SK-N-SH (cell line): ENCODE data around the gene SUFU. TPM values are rescaled to one million over a fixed set of nuclear protein-coding genes. Genes with fewer than 3 reads are reported as not detected.

ENCODE experiments used
- CTCF ChIA-PET: fragments of 300-600, 350-600 bp; formaldehyde crosslinking; extraction: SDS; loops from one replicate; lab custom pipeline; 2021; lab: Yijun Ruan, JAX
- POLR2A ChIA-PET: fragments of 350-600 bp; sonication (Branson Sonifier 250); formaldehyde crosslinking; extraction: SDS; loops from one replicate; lab custom pipeline; 2020; ENCODE audit warnings: antibody characterized with exemption, inconsistent platforms; lab: Yijun Ruan, JAX
- DNase-seq: peaks from one replicate; pipeline ENCODE4 v3.0.0; 2012
- H2AFZ ChIP-seq: fragments of 200-600 bp; sonication (generic); 2 replicates; pipeline ENCODE4 v1.8.1; 2016; ENCODE audit warnings: antibody characterized with exemption, mild to moderate bottlenecking, low read depth
- H3F3A ChIP-seq: fragments of 200-600 bp; sonication (generic); replicated peaks from 2 replicates; pipeline ENCODE3; 2016; ENCODE audit warnings: antibody characterized with exemption, mild to moderate bottlenecking; ENCODE audit not compliant: insufficient read depth
- H3K27ac ChIP-seq, 2 experiments: fragments of 200-500 bp in 1 of 2; fragments of 200-600 bp in 1 of 2; sonication (Bioruptor generic) in 1 of 2; sonication (generic), shearing (Covaris generic) in 1 of 2; 2 replicates each; pipeline versions ENCODE4 v1.5.1 to v1.6.1; 2014 to 2016; ENCODE audit warnings: low read depth in 2 of 2, inconsistent platforms in 1 of 2, low read length in 1 of 2, mild to moderate bottlenecking in 1 of 2, mixed read lengths in 1 of 2
- H3K27me3 ChIP-seq: fragments of 200-600 bp; sonication (generic), shearing (Covaris generic); 2 replicates; pipeline ENCODE4 v1.6.1; 2016; ENCODE audit warnings: mixed run types; ENCODE audit not compliant: insufficient read depth
- H3K36me3 ChIP-seq, 2 experiments: fragments of 200-500 bp in 1 of 2; fragments of 200-600 bp in 1 of 2; sonication (Bioruptor generic) in 1 of 2; sonication (generic) in 1 of 2; replicated peaks in 1 of 2; 2 replicates each; pipeline versions ENCODE3 to v1.5.1; 2014 to 2016; ENCODE audit warnings: low read length in 1 of 2, mild to moderate bottlenecking in 1 of 2; ENCODE audit not compliant: insufficient read depth in 2 of 2, control insufficient read depth in 1 of 2
- H3K4me1 ChIP-seq, 2 experiments: fragments of 200-500 bp in 1 of 2; fragments of 200-600 bp in 1 of 2; sonication (Bioruptor generic) in 1 of 2; sonication (generic), shearing (Covaris generic) in 1 of 2; 2 replicates each; pipeline versions ENCODE4 v1.5.1 to v1.6.1; 2014 to 2016; ENCODE audit warnings: low read depth in 1 of 2, low read length in 1 of 2, mixed run types in 1 of 2; ENCODE audit not compliant: insufficient read depth in 2 of 2, control insufficient read depth in 1 of 2
- H3K4me2 ChIP-seq: fragments of 200-600 bp; sonication (generic), shearing (Covaris generic); 2 replicates; pipeline ENCODE4 v1.6.1; 2017; ENCODE audit warnings: mixed run types
- H3K4me3 ChIP-seq, 2 experiments: fragments of 200-500 bp in 1 of 2; fragments of 200-600 bp in 1 of 2; sonication (Bioruptor generic) in 1 of 2; sonication (generic), shearing (Covaris generic) in 1 of 2; 2 replicates each; pipeline versions ENCODE4 v1.5.1 to v1.8.1; 2014 to 2016; ENCODE audit warnings: low read depth in 2 of 2, inconsistent platforms in 1 of 2, low read length in 1 of 2, mild to moderate bottlenecking in 1 of 2, mixed read lengths in 1 of 2, moderate library complexity in 1 of 2
- H3K79me2 ChIP-seq: fragments of 200-600 bp; sonication (generic); 2 replicates; pipeline ENCODE4 v1.8.1; 2017; ENCODE audit warnings: mild to moderate bottlenecking; ENCODE audit not compliant: insufficient read depth
- H3K9ac ChIP-seq: fragments of 200-600 bp; sonication (generic); 2 replicates; pipeline ENCODE4 v1.6.1; 2017; ENCODE audit warnings: mixed run types
- H3K9me2 ChIP-seq: fragments of 200-600 bp; sonication (generic); 2 replicates; pipeline ENCODE4 v1.6.1; 2017; ENCODE audit warnings: mixed run types
- H3K9me3 ChIP-seq: fragments of 200-600 bp; sonication (generic); 2 replicates; pipeline ENCODE4 v1.6.1; 2017; ENCODE audit warnings: mixed run types, mild to moderate bottlenecking, moderate library complexity
- H4K20me1 ChIP-seq: fragments of 200-600 bp; sonication (generic); 2 replicates; pipeline ENCODE4 v1.6.1; 2017; ENCODE audit warnings: mild to moderate bottlenecking, mixed run types; ENCODE audit not compliant: insufficient read depth
- CHD2 ChIP-seq: fragments of 150-350 bp; IDR thresholded peaks from 2 replicates; pipeline ENCODE4 v1.6.1; 2018; ENCODE audit warnings: low read length; ENCODE audit not compliant: partially characterized antibody
- CTCF ChIP-seq: fragments of 200-600 bp; sonication (generic); IDR thresholded peaks from 2 replicates; pipeline ENCODE4 v1.6.1; 2017; ENCODE audit warnings: antibody characterized with exemption, mild to moderate bottlenecking, moderate library complexity
- ELF1 ChIP-seq: IDR thresholded peaks from 2 replicates; pipeline ENCODE4 v1.4.0; 2012
- GABPA ChIP-seq: IDR thresholded peaks from 2 replicates; pipeline ENCODE4 v1.4.0; 2012; ENCODE audit warnings: low read depth, mild to moderate bottlenecking
- GATA2 ChIP-seq: sonication (generic); formaldehyde crosslinking; IDR thresholded peaks from 2 replicates; pipeline ENCODE4 v1.5.0; 2020; ENCODE audit warnings: mild to moderate bottlenecking, missing genetic modification reagents
- NRF1 ChIP-seq: IDR thresholded peaks from 2 replicates; pipeline ENCODE4 v1.6.1; 2012; ENCODE audit warnings: low read depth, mild to moderate bottlenecking, low read length
- POLR2AphosphoS5 ChIP-seq: IDR thresholded peaks from 2 replicates; pipeline ENCODE4 v1.6.1; 2012; ENCODE audit warnings: low read depth, low read length
- RAD21 ChIP-seq: IDR thresholded peaks from 2 replicates; pipeline ENCODE4 v1.6.1; 2012; ENCODE audit warnings: mild to moderate bottlenecking, low read length
- RCOR1 ChIP-seq: fragments of 150-350 bp; IDR thresholded peaks from 2 replicates; pipeline ENCODE4 v1.6.1; 2017; ENCODE audit warnings: antibody characterized with exemption, low read length
- RFX5 ChIP-seq: IDR thresholded peaks from 2 replicates; pipeline ENCODE4 v1.6.1; 2012; ENCODE audit warnings: mild to moderate bottlenecking, improper control_type of control experiment, low read length
- SMC3 ChIP-seq: IDR thresholded peaks from 2 replicates; pipeline ENCODE4 v1.6.1; 2012; ENCODE audit warnings: low read depth, low read length, improper control_type of control experiment
- TAF1 ChIP-seq: IDR thresholded peaks from 2 replicates; pipeline ENCODE4 v1.6.1; 2012; ENCODE audit warnings: low read depth, mild to moderate bottlenecking, low read length, moderate library complexity, borderline replicate concordance
- TEAD4 ChIP-seq: IDR thresholded peaks from 2 replicates; pipeline ENCODE4 v1.4.0; 2012; ENCODE audit warnings: mild to moderate bottlenecking, borderline replicate concordance; ENCODE audit not compliant: insufficient read depth
- WGBS: methylation state at CpG from one replicate; pipeline ENCODE4 v1.1.6; 2017; ENCODE audit warnings: low lambda C conversion rate; 5-methylcytosine and 5-hydroxymethylcytosine counted together
- polyA plus RNA-seq, 3 experiments: library from polyadenylated mRNA; depleted of rRNA; stranded (reverse); fragments of >200 nt; gene quantifications; 2 replicates each; pipeline ENCODE4 v1.2.3, GENCODE V29; 2012
- TF ChIP-seq, protein P1 (sequence below): IDR thresholded peaks from 2 replicates; pipeline ENCODE4 v1.4.0; 2012; ENCODE audit warnings: low read depth, borderline replicate concordance
- TF ChIP-seq, protein P2 (sequence below): fragments of 150-350 bp; IDR thresholded peaks from 2 replicates; pipeline ENCODE4 v1.6.1; 2016; ENCODE audit warnings: mild to moderate bottlenecking, low read depth, low read length
- TF ChIP-seq, protein P3 (sequence below): IDR thresholded peaks from 2 replicates; pipeline ENCODE4 v1.4.0; 2012; ENCODE audit warnings: low read depth

The SUFU gene
- polyA plus RNA-seq, 1 of the 3 experiments (the other 2 are of a cell fraction) = 5.7 TPM

- Histone ChIP-seq H3K9me2 (no peaks in the 10 kb centered on the region), H3K36me3 (no peaks in the 10 kb centered on the region), H3K9ac (no peak overlapping the region), H3K27me3 (no peaks in the 10 kb centered on the region), H3K4me2 (no peak overlapping the region), H3K79me2 (no peaks in the 10 kb centered on the region), H3K9me3 (no peaks in the 10 kb centered on the region), H3K4me1 (peaks cover 11 to 32% of the 10 kb centered on the region in 2 experiments; a peak in 3 of 4 replicates), H3K27ac (no peak overlapping the region), H3F3A (no peaks in the 10 kb centered on the region), H4K20me1 (no peaks in the 10 kb centered on the region), H3K4me3 (no peak overlapping the region), H2AFZ (no peak overlapping the region)
- CTCF ChIA-PET = interaction anchor here (3.0 to 12.9 kb wide), 5 partner anchors 10 to 43 kb away, joined by 10 to 123 read pairs (median 33); partner anchors contain the start of genes ARL3, SFXN2 and TRIM8
- TF ChIP-seq CHD2 (no peak), TEAD4 (no peak), SMC3 (no peak), CTCF (no peak), GABPA (no peak), GATA2 (CRISPR knock-in tag) (no peak), RFX5 (no peak), POLR2AphosphoS5 (no peak), NRF1 (no peak), RAD21 (no peak), RCOR1 (no peak), TAF1 (no peak), ELF1 (no peak)
- TF ChIP-seq, protein P1, sequence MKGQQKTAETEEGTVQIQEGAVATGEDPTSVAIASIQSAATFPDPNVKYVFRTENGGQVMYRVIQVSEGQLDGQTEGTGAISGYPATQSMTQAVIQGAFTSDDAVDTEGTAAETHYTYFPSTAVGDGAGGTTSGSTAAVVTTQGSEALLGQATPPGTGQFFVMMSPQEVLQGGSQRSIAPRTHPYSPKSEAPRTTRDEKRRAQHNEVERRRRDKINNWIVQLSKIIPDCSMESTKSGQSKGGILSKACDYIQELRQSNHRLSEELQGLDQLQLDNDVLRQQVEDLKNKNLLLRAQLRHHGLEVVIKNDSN = no peak
- TF ChIP-seq, protein P2, sequence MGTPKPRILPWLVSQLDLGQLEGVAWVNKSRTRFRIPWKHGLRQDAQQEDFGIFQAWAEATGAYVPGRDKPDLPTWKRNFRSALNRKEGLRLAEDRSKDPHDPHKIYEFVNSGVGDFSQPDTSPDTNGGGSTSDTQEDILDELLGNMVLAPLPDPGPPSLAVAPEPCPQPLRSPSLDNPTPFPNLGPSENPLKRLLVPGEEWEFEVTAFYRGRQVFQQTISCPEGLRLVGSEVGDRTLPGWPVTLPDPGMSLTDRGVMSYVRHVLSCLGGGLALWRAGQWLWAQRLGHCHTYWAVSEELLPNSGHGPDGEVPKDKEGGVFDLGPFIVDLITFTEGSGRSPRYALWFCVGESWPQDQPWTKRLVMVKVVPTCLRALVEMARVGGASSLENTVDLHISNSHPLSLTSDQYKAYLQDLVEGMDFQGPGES = no peak
- TF ChIP-seq, protein P3, sequence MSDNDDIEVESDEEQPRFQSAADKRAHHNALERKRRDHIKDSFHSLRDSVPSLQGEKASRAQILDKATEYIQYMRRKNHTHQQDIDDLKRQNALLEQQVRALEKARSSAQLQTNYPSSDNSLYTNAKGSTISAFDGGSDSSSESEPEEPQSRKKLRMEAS = no peak
- POLR2A ChIA-PET = interaction anchor here (3.6 kb wide), 1 partner anchor 23 kb away, joined by 25 read pairs; no protein-coding TSS in a partner anchor
- WGBS = 100% methylated on average over 8 of the region's 10 CpGs
- no peak for DNase-seq
These were observed 164.7 kb downstream of the SUFU start for GRCh38 chr10:102668326-102669107.
